ENCODE measurements around the gene FAM118A.
A peak's percentile ranks its signal among the peaks of the same experiment; 100 is the strongest.

Gene FAM118A

GRCh38 chr22:45316796-45317526, 7.2 kb downstream of the FAM118A start:
- TF ChIP-seq EZH2phosphoT487 (IDR thresholded peaks at IDR 0.05; ENCODE audit: low read depth) (no peak), CTCF (IDR thresholded peaks at IDR 0.05; ENCODE audit: low read depth, low read length) (no peak)
- no peak overlapping the region for H2AFZ ChIP-seq (ENCODE audit: low read depth, low read length)
- peaks cover 98% of the 10 kb centered on the region for H3K79me2 ChIP-seq (ENCODE audit: low read length)
- H3K4me3 ChIP-seq (ENCODE audit: low read length) = no peak overlapping the region
- H4K20me1 ChIP-seq (ENCODE audit: insufficient read depth, low read length) = peaks cover 27% of the 10 kb centered on the region
- no peak overlapping the region for H3K9ac ChIP-seq (ENCODE audit: low read length)
- H3K36me3 ChIP-seq (replicated peaks; ENCODE audit: low read depth, low read length) = peaks cover 31% of the 10 kb centered on the region
- H3K4me2 ChIP-seq (ENCODE audit: low read length) = no peak overlapping the region
- no peaks in the 10 kb centered on the region for H3K27me3 ChIP-seq (ENCODE audit: low read depth, low read length)
- H3K9me3 ChIP-seq (ENCODE audit: insufficient read depth, low read length) = no peaks in the 10 kb centered on the region
- no peak overlapping the region; the same call in 1 of the 2 replicates for H3K27ac ChIP-seq (ENCODE audit: low read length)
- peaks cover 80% of the 10 kb centered on the region for H3K4me1 ChIP-seq (ENCODE audit: low read length)

GRCh38 chr22:45317551-45318167, 7.9 kb downstream of the FAM118A start:
- Histone ChIP-seq H3K4me3 (ENCODE audit: low read length) (peak overlapping the region; percentile 64), H3K4me2 (ENCODE audit: low read length) (peak overlapping the region; percentile 75), H3K27me3 (ENCODE audit: low read depth, low read length) (no peaks in the 10 kb centered on the region), H3K79me2 (ENCODE audit: low read length) (peaks cover 98% of the 10 kb centered on the region), H3K4me1 (ENCODE audit: low read length) (peaks cover 78% of the 10 kb centered on the region), H4K20me1 (ENCODE audit: insufficient read depth, low read length) (peaks cover 27% of the 10 kb centered on the region), H3K36me3 (replicated peaks; ENCODE audit: low read depth, low read length) (peaks cover 34% of the 10 kb centered on the region), H3K27ac (ENCODE audit: low read length) (peak overlapping the region; percentile 82), H2AFZ (ENCODE audit: low read depth, low read length) (no peak overlapping the region), H3K9me3 (ENCODE audit: insufficient read depth, low read length) (no peaks in the 10 kb centered on the region), H3K9ac (ENCODE audit: low read length) (peak overlapping the region; percentile 41)
- TF ChIP-seq EZH2phosphoT487 (IDR thresholded peaks at IDR 0.05; ENCODE audit: low read depth) (no peak), CTCF (IDR thresholded peaks at IDR 0.05; ENCODE audit: low read depth, low read length) (peak; percentile 18)

- Histone ChIP-seq H3K9me3 (ENCODE audit: insufficient read depth, low read length) (no peaks in the 10 kb centered on the region), H4K20me1 (ENCODE audit: insufficient read depth, low read length) (peaks cover 27% of the 10 kb centered on the region), H3K27me3 (ENCODE audit: low read depth, low read length) (no peaks in the 10 kb centered on the region), H3K79me2 (ENCODE audit: low read length) (peaks cover 98% of the 10 kb centered on the region), H3K9ac (ENCODE audit: low read length) (peak overlapping the region; percentile 41), H3K36me3 (replicated peaks; ENCODE audit: low read depth, low read length) (peaks cover 35% of the 10 kb centered on the region), H2AFZ (ENCODE audit: low read depth, low read length) (no peak overlapping the region), H3K4me3 (ENCODE audit: low read length) (peak overlapping the region; percentile 64), H3K4me1 (ENCODE audit: low read length) (peaks cover 74% of the 10 kb centered on the region), H3K27ac (ENCODE audit: low read length) (peak overlapping the region; percentile 82), H3K4me2 (ENCODE audit: low read length) (peak overlapping the region; percentile 75)
- no peak for TF ChIP-seq CTCF (IDR thresholded peaks at IDR 0.05; ENCODE audit: low read depth, low read length)
- no peak for TF ChIP-seq EZH2phosphoT487 (IDR thresholded peaks at IDR 0.05; ENCODE audit: low read depth)
Measured at GRCh38 chr22:45318168-45318557, 8.4 kb downstream of the FAM118A start.

- Histone ChIP-seq H3K4me1 (ENCODE audit: low read length) (peaks cover 70% of the 10 kb centered on the region), H3K36me3 (replicated peaks; ENCODE audit: low read depth, low read length) (peaks cover 38% of the 10 kb centered on the region), H3K79me2 (ENCODE audit: low read length) (peaks cover 100% of the 10 kb centered on the region), H3K9me3 (ENCODE audit: insufficient read depth, low read length) (no peaks in the 10 kb centered on the region), H3K27ac (ENCODE audit: low read length) (peak overlapping the region; percentile 82), H3K9ac (ENCODE audit: low read length) (peak overlapping the region; percentile 41), H4K20me1 (ENCODE audit: insufficient read depth, low read length) (peaks cover 27% of the 10 kb centered on the region), H3K4me3 (ENCODE audit: low read length) (peak overlapping the region; percentile 64), H3K27me3 (ENCODE audit: low read depth, low read length) (no peaks in the 10 kb centered on the region), H3K4me2 (ENCODE audit: low read length) (peak overlapping the region; percentile 75), H2AFZ (ENCODE audit: low read depth, low read length) (no peak overlapping the region)
- TF ChIP-seq CTCF (IDR thresholded peaks at IDR 0.05; ENCODE audit: low read depth, low read length) (no peak), EZH2phosphoT487 (IDR thresholded peaks at IDR 0.05; ENCODE audit: low read depth) (no peak)
Measured at GRCh38 chr22:45318558-45319323, 9.0 kb downstream of the FAM118A start.
